GM10266 (cell line): ENCODE measurements around the gene CACNB3.

Experiments
- DNase-seq: peaks from one replicate; pipeline ENCODE4 v3.0.0; 2012; ENCODE audit errors: extremely low spot score
- TF ChIP-seq, protein P1 (sequence below): IDR thresholded peaks from 2 replicates; pipeline ENCODE4 v1.5.1; 2012; ENCODE audit warnings: mild to moderate bottlenecking, low read depth; ENCODE audit not compliant: control insufficient read depth, insufficient read depth; ENCODE audit errors: missing control alignments

The CACNB3 gene

DNA sequence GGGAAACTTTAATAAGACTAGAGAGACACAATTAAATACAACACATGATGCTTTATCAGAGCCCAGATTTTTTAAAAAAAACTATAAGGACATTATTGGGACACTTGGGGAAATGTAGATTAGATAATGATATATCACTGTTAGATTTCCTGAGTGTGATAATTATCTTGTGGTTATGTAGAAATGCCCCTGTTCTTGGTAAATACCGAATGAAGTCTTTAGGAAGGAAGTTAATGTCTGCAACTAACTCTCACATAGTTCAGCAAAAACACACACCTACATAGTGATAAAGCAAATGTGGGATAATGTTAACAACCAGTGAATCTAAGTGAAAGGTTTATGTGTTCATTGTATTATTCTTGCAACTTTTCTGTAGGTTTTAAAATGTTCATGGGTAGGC lies 14.6 kb upstream of the CACNB3 start:
- DNase-seq = no peak
- TF ChIP-seq, protein P1, sequence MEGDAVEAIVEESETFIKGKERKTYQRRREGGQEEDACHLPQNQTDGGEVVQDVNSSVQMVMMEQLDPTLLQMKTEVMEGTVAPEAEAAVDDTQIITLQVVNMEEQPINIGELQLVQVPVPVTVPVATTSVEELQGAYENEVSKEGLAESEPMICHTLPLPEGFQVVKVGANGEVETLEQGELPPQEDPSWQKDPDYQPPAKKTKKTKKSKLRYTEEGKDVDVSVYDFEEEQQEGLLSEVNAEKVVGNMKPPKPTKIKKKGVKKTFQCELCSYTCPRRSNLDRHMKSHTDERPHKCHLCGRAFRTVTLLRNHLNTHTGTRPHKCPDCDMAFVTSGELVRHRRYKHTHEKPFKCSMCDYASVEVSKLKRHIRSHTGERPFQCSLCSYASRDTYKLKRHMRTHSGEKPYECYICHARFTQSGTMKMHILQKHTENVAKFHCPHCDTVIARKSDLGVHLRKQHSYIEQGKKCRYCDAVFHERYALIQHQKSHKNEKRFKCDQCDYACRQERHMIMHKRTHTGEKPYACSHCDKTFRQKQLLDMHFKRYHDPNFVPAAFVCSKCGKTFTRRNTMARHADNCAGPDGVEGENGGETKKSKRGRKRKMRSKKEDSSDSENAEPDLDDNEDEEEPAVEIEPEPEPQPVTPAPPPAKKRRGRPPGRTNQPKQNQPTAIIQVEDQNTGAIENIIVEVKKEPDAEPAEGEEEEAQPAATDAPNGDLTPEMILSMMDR = no peak

- DNase-seq = no peak
- TF ChIP-seq, protein P1 = no peak
Measured at GRCh38 chr12:48807981-48808380, 10.3 kb upstream of the CACNB3 start.

- TF ChIP-seq, protein P1 = no peak
- DNase-seq = no peak
Measured at GRCh38 chr12:48810903-48811431, 7.3 kb upstream of the CACNB3 start.

- DNase-seq = no peak
- TF ChIP-seq, protein P1 = no peak
Measured at GRCh38 chr12:48811437-48812090, 6.7 kb upstream of the CACNB3 start.

- DNase-seq = no peak
- TF ChIP-seq, protein P1 = no peak
Measured at GRCh38 chr12:48812389-48812788, 5.9 kb upstream of the CACNB3 start.

GRCh38 chr12:48813465-48814261 lies 4.6 kb upstream of the CACNB3 start:
- TF ChIP-seq, protein P1 = no peak
- DNase-seq = no peak

GRCh38 chr12:48814262-48815125 lies 3.8 kb upstream of the CACNB3 start:
- DNase-seq = peak; percentile 93
- TF ChIP-seq, protein P1 = peak; percentile 100
